ENCODE measurements around the gene CREB5. TPM values are rescaled to one million over a fixed set of nuclear protein-coding genes. Genes with fewer than 3 reads are reported as not detected.

Gene CREB5
- total and polyA plus RNA-seq, 2 of the 13 experiments (the other 11 are each of a cell fraction or from before 2014, with no cell fraction given) = 0.38 to 0.71 TPM

DNA sequence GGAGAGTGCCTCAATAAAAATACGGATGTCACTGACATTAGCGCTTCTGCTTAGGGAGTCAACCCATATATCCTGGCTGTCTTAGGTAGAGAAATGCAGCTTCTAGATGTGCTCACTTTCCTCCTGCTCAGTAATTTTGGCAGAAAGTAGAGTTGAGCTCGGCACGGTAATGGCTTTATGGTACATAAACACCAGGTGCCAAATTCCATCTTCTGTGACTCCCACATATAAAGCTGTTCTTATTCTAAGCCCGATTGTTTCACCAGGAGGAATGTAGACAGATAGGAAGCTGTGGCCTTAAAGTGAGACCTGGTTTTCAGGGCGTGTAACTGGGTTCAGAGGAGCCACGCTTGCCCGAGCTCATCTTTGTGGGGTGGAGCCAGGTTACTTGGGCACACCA is 143.7 kb downstream of the CREB5 start:
- CTCF ChIA-PET (ENCODE audit: low intra/inter-chr PET ratio, low total read pairs) = no interaction called here
- no peak overlapping the region for H3K9ac ChIP-seq (ENCODE audit: insufficient read depth, low read depth, low read length)
- in situ Hi-C loops (cut with HindIII; ENCODE audit: extremely low pct_ligation_motif_present, low pct_unique_long_range_greater_than_20kb) = no loop called here
- no peak overlapping the region for H2AFZ ChIP-seq (ENCODE audit: low read length)
- intact Hi-C loops (cut with micrococcal nuclease; ENCODE audit: unreplicated experiment) = no loop called here
- BruUV-seq (replicated peaks) = no TSS peak
- no peaks in the 10 kb centered on the region for H3K36me3 ChIP-seq (replicated peaks in 1 of 2; ENCODE audit: control insufficient read depth in 1 of 2, insufficient read depth in 2 of 2, low read length in 2 of 2)
- no peak overlapping the region for H3K27ac ChIP-seq (ENCODE audit: extremely low read length, insufficient read depth, low read length)
- 18% methylated on average over 6 of the region's 8 CpGs for WGBS (ENCODE audit: low lambda C conversion rate)
- DNase-seq (ENCODE audit: low spot score) (no peak), FAIRE-seq (no peak), ATAC-seq (no peak)
- H3K4me3 ChIP-seq (replicated peaks in 1 of 3; ENCODE audit: insufficient read depth in 1 of 3, low read depth in 2 of 3, low read length in 3 of 3) = no peak overlapping the region
- TF ChIP-seq, protein P1, sequence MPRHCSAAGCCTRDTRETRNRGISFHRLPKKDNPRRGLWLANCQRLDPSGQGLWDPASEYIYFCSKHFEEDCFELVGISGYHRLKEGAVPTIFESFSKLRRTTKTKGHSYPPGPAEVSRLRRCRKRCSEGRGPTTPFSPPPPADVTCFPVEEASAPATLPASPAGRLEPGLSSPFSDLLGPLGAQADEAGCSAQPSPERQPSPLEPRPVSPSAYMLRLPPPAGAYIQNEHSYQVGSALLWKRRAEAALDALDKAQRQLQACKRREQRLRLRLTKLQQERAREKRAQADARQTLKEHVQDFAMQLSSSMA (CRISPR knock-in tag; IDR thresholded peaks at IDR 0.05) = no peak
- no peak for TF ChIP-seq ZKSCAN8 (CRISPR knock-in tag; IDR thresholded peaks at IDR 0.05; ENCODE audit: borderline replicate concordance)
- no peak for TF ChIP-seq ZNF558 (CRISPR knock-in tag; IDR thresholded peaks at IDR 0.05; ENCODE audit: borderline replicate concordance)
- TF ChIP-seq, protein P2, sequence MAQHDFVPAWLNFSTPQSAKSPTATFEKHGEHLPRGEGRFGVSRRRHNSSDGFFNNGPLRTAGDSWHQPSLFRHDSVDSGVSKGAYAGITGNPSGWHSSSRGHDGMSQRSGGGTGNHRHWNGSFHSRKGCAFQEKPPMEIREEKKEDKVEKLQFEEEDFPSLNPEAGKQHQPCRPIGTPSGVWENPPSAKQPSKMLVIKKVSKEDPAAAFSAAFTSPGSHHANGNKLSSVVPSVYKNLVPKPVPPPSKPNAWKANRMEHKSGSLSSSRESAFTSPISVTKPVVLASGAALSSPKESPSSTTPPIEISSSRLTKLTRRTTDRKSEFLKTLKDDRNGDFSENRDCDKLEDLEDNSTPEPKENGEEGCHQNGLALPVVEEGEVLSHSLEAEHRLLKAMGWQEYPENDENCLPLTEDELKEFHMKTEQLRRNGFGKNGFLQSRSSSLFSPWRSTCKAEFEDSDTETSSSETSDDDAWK (CRISPR knock-in tag; IDR thresholded peaks at IDR 0.05) = no peak
- no peak for TF ChIP-seq FOXJ3 (CRISPR knock-in tag; IDR thresholded peaks at IDR 0.05; ENCODE audit: borderline replicate concordance)
- TF ChIP-seq, protein P3, sequence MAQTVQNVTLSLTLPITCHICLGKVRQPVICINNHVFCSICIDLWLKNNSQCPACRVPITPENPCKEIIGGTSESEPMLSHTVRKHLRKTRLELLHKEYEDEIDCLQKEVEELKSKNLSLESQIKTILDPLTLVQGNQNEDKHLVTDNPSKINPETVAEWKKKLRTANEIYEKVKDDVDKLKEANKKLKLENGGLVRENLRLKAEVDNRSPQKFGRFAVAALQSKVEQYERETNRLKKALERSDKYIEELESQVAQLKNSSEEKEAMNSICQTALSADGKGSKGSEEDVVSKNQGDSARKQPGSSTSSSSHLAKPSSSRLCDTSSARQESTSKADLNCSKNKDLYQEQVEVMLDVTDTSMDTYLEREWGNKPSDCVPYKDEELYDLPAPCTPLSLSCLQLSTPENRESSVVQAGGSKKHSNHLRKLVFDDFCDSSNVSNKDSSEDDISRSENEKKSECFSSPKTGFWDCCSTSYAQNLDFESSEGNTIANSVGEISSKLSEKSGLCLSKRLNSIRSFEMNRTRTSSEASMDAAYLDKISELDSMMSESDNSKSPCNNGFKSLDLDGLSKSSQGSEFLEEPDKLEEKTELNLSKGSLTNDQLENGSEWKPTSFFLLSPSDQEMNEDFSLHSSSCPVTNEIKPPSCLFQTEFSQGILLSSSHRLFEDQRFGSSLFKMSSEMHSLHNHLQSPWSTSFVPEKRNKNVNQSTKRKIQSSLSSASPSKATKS (CRISPR knock-in tag; IDR thresholded peaks at IDR 0.05) = no peak
- TF ChIP-seq, protein P4, sequence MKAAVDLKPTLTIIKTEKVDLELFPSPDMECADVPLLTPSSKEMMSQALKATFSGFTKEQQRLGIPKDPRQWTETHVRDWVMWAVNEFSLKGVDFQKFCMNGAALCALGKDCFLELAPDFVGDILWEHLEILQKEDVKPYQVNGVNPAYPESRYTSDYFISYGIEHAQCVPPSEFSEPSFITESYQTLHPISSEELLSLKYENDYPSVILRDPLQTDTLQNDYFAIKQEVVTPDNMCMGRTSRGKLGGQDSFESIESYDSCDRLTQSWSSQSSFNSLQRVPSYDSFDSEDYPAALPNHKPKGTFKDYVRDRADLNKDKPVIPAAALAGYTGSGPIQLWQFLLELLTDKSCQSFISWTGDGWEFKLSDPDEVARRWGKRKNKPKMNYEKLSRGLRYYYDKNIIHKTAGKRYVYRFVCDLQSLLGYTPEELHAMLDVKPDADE (CRISPR knock-in tag; IDR thresholded peaks at IDR 0.05) = no peak
- TF ChIP-seq SKI (IDR thresholded peaks at IDR 0.05; ENCODE audit: partially characterized antibody) = no peak
- no peak for TF ChIP-seq NR2F1 (CRISPR knock-in tag; IDR thresholded peaks at IDR 0.05)
- no peak for TF ChIP-seq PAX8 (CRISPR knock-in tag; IDR thresholded peaks at IDR 0.05; ENCODE audit: borderline replicate concordance)
- TF ChIP-seq ZNF430 (CRISPR knock-in tag; IDR thresholded peaks at IDR 0.05) = no peak
- TF ChIP-seq ZNF205 (CRISPR knock-in tag; IDR thresholded peaks at IDR 0.05) = no peak
- no peak for TF ChIP-seq SMAD9 (CRISPR knock-in tag; IDR thresholded peaks at IDR 0.05)
- TF ChIP-seq, protein P5, sequence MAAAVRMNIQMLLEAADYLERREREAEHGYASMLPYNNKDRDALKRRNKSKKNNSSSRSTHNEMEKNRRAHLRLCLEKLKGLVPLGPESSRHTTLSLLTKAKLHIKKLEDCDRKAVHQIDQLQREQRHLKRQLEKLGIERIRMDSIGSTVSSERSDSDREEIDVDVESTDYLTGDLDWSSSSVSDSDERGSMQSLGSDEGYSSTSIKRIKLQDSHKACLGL (CRISPR knock-in tag; IDR thresholded peaks at IDR 0.05) = no peak
- no peak for TF ChIP-seq ZNF878 (CRISPR knock-in tag; IDR thresholded peaks at IDR 0.05)
- no peak for TF ChIP-seq CC2D1A (CRISPR knock-in tag; IDR thresholded peaks at IDR 0.05)
- TF ChIP-seq NR2F6 (IDR thresholded peaks at IDR 0.05) = no peak
- no peak for TF ChIP-seq NR2F6 (CRISPR knock-in tag; IDR thresholded peaks at IDR 0.05)
- no peak for TF ChIP-seq DNMT3B (CRISPR knock-in tag; conservative IDR thresholded peaks at IDR 0.05)
- POLR2A ChIA-PET = no interaction called here
- no peak overlapping the region for H3K4me2 ChIP-seq (ENCODE audit: low read depth, low read length)
- peaks cover 0 to 6% of the 10 kb centered on the region in 2 experiments; a peak in 1 of 5 replicates for H3K27me3 ChIP-seq (ENCODE audit: control insufficient read depth in 1 of 2, insufficient read depth in 2 of 2, low read length in 2 of 2)
- H3K4me1 ChIP-seq (ENCODE audit: insufficient read depth, low read length) = no peaks in the 10 kb centered on the region
- H3K9me3 ChIP-seq (ENCODE audit: low read length) = no peaks in the 10 kb centered on the region
- no peaks in the 10 kb centered on the region for H3K79me2 ChIP-seq (ENCODE audit: insufficient read depth, low read length)
- H4K20me1 ChIP-seq (ENCODE audit: insufficient read depth, low read length) = no peaks in the 10 kb centered on the region
